Chondrocyte (in vitro differentiated cells): ENCODE data around the gene MRPS23. TPM values are rescaled to one million over a fixed set of nuclear protein-coding genes. Genes with fewer than 3 reads are reported as not detected.

Source experiments
- DNase-seq: peaks from one replicate; pipeline ENCODE4 v3.0.0; 2021; ENCODE audit warnings: mixed read lengths, low spot score
- H3K27ac Mint-ChIP-seq: one replicate; pipeline ENCODE4 v1.8.0; 2021; ENCODE audit warnings: mild to moderate bottlenecking, moderate library complexity, mixed read lengths; ENCODE audit not compliant: unreplicated experiment
- H3K27me3 Mint-ChIP-seq: 2 replicates; pipeline ENCODE4 v1.8.0; 2021; ENCODE audit warnings: low read depth, mixed read lengths
- H3K36me3 Mint-ChIP-seq: 2 replicates; pipeline ENCODE4 v1.8.0; 2021; ENCODE audit warnings: low read depth, mixed read lengths
- H3K4me1 Mint-ChIP-seq: 2 replicates; pipeline ENCODE4 v1.8.0; 2021; ENCODE audit warnings: low read depth, mild to moderate bottlenecking, mixed read lengths
- H3K4me3 Mint-ChIP-seq: one replicate; pipeline ENCODE4 v1.8.0; 2021; ENCODE audit warnings: mild to moderate bottlenecking, moderate library complexity, mixed read lengths; ENCODE audit not compliant: unreplicated experiment
- H3K9me3 Mint-ChIP-seq: 2 replicates; pipeline ENCODE4 v1.8.0; 2021; ENCODE audit warnings: low read depth, mixed read lengths
- CTCF ChIP-seq: fragments of 200-600 bp; sonication (generic); IDR thresholded peaks from 2 replicates; pipeline ENCODE4 v1.5.0; 2021; ENCODE audit warnings: antibody characterized with exemption, mild to moderate bottlenecking, moderate library complexity
- total RNA-seq: library from RNA; stranded (reverse); gene quantifications from 3 replicates; pipeline ENCODE4 v1.2.1, GENCODE V29; 2021

Gene MRPS23
- total RNA-seq, 1 donor from 2014 or later, result 33.3 TPM

- H3K4me1 Mint-ChIP-seq, result peaks cover 87% of the 10 kb centered on the region
- no peak for DNase-seq
- H3K4me3 Mint-ChIP-seq, result no peak overlapping the region
- H3K36me3 Mint-ChIP-seq, result peaks cover 11% of the 10 kb centered on the region
- no peaks in the 10 kb centered on the region for H3K9me3 Mint-ChIP-seq
- no peak for TF ChIP-seq CTCF
- H3K27ac Mint-ChIP-seq, result peak overlapping the region; percentile 97
- H3K27me3 Mint-ChIP-seq, result no peaks in the 10 kb centered on the region
Observed at GRCh38 chr17:57876866-57877237, 27.0 kb upstream of the MRPS23 start.

DNA sequence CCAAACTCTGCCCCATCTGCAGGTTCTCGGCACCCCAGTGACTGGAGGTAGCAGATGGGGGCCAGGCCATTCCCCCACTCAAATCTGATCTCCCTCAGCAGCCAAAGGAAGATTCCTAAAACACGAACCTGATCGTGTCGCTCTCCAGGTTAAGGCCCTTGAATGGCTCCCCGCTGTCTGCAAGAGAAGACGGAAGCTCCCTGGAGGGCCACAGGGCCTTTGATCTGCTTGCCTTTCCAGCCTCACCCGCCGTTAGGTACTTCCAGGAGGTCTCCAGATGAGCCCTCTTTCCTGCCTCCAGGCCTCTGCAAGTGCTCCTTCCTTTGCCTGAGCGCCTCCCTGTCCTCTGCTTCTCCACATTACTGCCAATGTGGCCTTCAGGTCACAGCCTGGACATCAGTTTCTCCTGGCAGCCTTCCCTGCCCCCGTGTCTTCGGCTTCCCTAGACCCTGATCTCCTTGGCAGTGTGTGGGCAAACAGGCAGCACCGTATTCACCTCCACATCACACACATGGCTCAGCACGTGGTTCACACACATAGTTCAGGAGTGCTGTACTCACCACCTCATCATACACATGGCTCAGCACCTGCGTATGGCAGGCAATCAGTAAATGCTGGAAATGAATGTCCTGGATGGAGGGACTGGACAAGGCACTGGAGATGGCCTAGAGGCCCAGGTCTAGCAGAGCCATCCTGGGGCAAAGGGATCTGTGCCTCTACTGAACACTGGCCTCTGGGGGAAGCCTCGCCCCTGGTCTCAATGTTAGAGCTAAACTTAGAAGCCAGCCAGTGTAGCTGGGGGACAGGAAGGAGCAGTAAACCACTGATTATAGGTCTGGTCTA lies 26.4 kb upstream of the MRPS23 start:
- no peak for DNase-seq
- H3K36me3 Mint-ChIP-seq, result peaks cover 13% of the 10 kb centered on the region
- no peaks in the 10 kb centered on the region for H3K9me3 Mint-ChIP-seq
- H3K4me1 Mint-ChIP-seq, result peaks cover 81% of the 10 kb centered on the region
- peak overlapping the region; percentile 97 for H3K27ac Mint-ChIP-seq
- no peaks in the 10 kb centered on the region for H3K27me3 Mint-ChIP-seq
- H3K4me3 Mint-ChIP-seq, result no peak overlapping the region
- no peak for TF ChIP-seq CTCF

- peaks cover 13% of the 10 kb centered on the region for H3K36me3 Mint-ChIP-seq
- H3K9me3 Mint-ChIP-seq, result no peaks in the 10 kb centered on the region
- peaks cover 73% of the 10 kb centered on the region for H3K4me1 Mint-ChIP-seq
- H3K27me3 Mint-ChIP-seq, result no peaks in the 10 kb centered on the region
- DNase-seq, result no peak
- H3K4me3 Mint-ChIP-seq, result peak overlapping the region; percentile 62
- H3K27ac Mint-ChIP-seq, result peak overlapping the region; percentile 97
- peak; percentile 83 for TF ChIP-seq CTCF
Observed at GRCh38 chr17:57875290-57876022, 25.6 kb upstream of the MRPS23 start.

GRCh38 chr17:57874434-57875289 lies 24.8 kb upstream of the MRPS23 start:
- no peak for TF ChIP-seq CTCF
- H3K4me3 Mint-ChIP-seq, result peak overlapping the region; percentile 62
- H3K27me3 Mint-ChIP-seq, result no peaks in the 10 kb centered on the region
- peak overlapping the region; percentile 97 for H3K27ac Mint-ChIP-seq
- no peak for DNase-seq
- peaks cover 16% of the 10 kb centered on the region for H3K36me3 Mint-ChIP-seq
- peaks cover 73% of the 10 kb centered on the region for H3K4me1 Mint-ChIP-seq
- H3K9me3 Mint-ChIP-seq, result no peaks in the 10 kb centered on the region

DNA sequence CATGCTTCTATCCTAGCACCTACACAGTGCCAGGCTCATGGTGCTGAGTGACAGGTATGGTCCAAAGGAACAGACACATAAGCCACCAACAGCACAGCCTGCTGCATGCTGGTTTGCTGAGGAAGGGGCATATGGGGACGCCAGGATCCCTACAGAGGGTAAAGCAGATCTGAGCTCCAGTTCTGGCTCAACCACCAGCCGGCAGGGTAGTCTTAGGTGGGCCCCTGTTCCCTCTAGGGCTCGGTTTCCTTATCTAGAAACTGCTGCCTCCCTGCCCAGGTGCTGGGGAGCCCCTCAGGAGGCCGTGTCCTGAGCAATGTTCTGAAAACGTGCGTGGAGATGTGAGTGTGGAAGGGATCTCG lies 24.2 kb upstream of the MRPS23 start:
- peak overlapping the region; percentile 97 for H3K27ac Mint-ChIP-seq

More for the DNA sequence above, 24.2 kb upstream of the MRPS23 start:
- Mint-ChIP-seq H3K4me3 (no peak overlapping the region), H3K27me3 (no peaks in the 10 kb centered on the region), H3K9me3 (no peaks in the 10 kb centered on the region), H3K4me1 (peaks cover 73% of the 10 kb centered on the region), H3K36me3 (peaks cover 16% of the 10 kb centered on the region)
- TF ChIP-seq CTCF, result no peak
- no peak for DNase-seq
